Tibial nerve (tissue), 4 donors: ENCODE measurements around the gene MAP2K1.

Experiments used
- EP300 ChIP-seq, 2 donors: sonication (generic); formaldehyde crosslinking; IDR thresholded peaks; one replicate each; pipeline ENCODE4 v1.6.1; 2017; ENCODE audit warnings: antibody characterized with exemption in 2 of 2, mild to moderate bottlenecking in 1 of 2
- POLR2A ChIP-seq, 2 donors: fragments of 450-650 bp; IDR thresholded peaks; one replicate each; pipeline ENCODE4 v1.6.1; 2017; ENCODE audit warnings: antibody characterized with exemption in 2 of 2, mild to moderate bottlenecking in 2 of 2, moderate library complexity in 2 of 2
- TF ChIP-seq, protein P1 (sequence below), 5 experiments: fragments of 200-600 bp in 3 of 5; fragments of 450-650 bp in 2 of 5; sonication (generic) in 3 of 5; IDR thresholded peaks; one replicate each; pipeline ENCODE4 v1.5.1; 2016 to 2019; ENCODE audit warnings: antibody characterized with exemption in 5 of 5, mild to moderate bottlenecking in 3 of 5, moderate library complexity in 2 of 5

DNA sequence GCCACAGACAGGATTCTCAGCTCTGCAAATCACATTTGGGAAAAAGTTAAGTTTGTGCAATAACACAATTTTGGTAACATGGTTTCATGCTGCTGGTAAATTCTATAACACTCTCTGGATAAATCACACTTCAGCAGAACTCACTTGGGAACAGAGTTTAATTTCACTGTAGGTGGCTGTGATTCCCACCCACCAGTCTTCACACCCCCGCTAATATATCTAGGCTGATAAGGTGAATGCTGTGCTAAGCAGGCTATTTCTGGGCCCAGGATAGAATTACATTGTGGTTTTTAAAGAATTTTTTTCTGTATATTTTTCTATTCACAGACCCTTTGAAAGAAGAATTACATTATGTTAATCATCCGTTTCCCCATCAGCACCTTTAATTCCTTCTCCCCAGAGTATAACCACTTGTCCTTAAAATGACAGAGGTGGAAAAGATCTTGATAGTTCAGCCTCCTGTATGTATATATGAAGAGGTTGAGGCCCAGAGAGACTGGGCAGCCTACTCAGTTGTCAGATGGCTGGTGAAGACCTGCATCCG, 22.9 kb downstream of the MAP2K1 start:
- TF ChIP-seq, protein P1, sequence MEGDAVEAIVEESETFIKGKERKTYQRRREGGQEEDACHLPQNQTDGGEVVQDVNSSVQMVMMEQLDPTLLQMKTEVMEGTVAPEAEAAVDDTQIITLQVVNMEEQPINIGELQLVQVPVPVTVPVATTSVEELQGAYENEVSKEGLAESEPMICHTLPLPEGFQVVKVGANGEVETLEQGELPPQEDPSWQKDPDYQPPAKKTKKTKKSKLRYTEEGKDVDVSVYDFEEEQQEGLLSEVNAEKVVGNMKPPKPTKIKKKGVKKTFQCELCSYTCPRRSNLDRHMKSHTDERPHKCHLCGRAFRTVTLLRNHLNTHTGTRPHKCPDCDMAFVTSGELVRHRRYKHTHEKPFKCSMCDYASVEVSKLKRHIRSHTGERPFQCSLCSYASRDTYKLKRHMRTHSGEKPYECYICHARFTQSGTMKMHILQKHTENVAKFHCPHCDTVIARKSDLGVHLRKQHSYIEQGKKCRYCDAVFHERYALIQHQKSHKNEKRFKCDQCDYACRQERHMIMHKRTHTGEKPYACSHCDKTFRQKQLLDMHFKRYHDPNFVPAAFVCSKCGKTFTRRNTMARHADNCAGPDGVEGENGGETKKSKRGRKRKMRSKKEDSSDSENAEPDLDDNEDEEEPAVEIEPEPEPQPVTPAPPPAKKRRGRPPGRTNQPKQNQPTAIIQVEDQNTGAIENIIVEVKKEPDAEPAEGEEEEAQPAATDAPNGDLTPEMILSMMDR (IDR thresholded peaks at IDR 0.05): no peak
- TF ChIP-seq POLR2A (IDR thresholded peaks at IDR 0.05) (no peak), EP300 (IDR thresholded peaks at IDR 0.05) (no peak)
